ENCODE measurements around the gene METRNL.
"Not testable (repeated sequence)": the region's sequence is repeated elsewhere in the genome, so short reads cannot be mapped to it uniquely, and the experiment has no call there.

Gene METRNL

DNA sequence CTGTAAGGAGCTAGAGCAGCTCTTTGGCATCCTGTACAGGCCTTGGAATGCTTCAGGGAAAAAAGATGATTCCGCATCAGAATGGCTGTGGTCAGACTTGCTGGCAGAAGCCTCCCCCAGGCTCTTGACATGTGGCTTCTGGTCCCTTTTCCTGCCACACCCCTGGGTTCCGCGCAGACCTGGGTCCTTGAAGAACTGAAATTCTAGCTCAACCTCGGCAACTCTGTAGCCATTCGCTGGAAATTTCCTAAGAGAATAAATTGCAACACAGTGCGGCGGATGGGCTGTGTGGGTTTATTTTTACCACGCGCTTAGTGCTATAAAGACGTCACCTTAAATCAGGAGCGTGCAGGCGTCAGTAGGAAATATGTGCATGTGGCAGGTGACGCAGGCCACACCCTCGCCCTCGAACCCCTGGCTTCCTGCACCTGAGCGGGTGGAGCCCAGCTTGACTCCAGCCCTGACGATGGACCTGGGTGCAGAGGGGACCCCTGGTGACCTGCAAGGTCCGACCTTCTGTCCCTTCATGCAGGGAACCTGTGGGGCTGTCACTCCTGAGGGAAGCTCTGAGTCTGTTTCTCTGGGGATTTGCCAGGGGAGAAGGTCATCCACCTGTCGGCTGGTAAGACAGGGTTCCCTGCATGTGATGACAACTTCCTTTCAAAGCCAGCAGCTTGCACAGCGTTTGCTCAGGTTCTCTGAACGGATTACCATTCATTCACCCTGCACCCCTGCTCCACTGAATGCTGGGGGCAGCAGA, 46.3 kb downstream of the METRNL start:
- no peak for DNase-seq

DNA sequence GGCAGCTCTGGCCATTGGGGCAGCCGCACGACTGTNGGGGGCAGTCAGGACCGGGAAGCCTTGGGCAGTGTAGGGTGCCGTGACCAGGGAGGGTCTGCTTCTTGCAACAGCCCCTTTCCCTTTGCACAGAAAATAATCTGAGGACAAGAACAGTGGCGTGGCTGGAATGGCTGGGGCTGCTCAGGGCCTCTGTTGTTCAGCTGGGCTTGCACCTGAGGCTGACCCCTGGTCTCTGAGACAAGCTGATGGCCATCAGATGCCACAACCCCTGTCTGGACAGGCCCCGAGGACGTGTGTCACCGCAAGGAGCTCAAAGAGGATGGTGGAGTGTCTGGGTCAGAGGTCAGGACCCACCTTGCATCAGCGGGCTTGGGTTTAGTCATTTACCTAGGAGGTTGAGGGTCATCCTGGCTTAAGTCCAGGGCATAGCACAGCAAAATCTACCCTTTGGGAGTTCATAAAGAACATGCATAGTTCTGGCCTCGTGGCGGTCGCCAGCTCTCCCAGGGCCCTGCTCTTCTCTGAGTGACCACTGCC, 46.9 kb downstream of the METRNL start:
- DNase-seq = no peak

DNA sequence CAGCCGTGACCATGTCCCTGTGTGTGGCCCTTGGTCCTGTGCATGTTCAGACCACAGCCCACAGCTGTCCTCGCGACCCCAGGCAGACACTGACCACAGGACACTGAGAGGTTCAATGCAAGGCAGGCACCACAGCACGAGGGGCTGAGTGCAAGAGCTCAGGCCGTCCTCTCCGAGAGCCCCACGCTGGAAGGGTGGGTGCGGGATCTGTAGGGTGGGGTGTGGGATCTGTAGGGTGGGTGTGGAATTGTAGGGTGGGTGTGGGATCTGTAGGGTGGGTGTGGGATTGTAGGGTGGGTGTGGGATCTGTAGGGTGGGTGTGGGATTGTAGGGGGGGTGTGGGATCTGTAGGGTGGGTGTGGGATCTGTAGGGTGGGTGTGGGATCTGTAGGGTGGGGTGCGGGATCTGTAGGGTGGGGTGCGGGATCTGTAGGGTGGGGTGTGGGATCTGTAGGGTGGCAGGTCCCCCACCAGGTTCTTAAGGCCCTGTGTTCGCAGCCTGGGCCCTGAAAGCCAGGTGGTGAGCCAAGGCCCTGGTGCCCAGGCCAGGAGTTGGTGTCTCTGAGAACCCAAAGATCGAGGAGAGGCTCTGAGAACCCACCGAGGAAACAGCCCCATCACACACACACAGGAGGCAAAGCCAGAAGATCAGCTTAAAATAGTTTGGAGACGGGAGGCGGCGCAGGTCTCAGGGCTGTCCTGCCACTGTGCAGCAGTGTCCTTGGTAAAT, 48.2 kb downstream of the METRNL start:
- no peak for DNase-seq

GRCh38 chr17:83128306-83129240, 49.2 kb downstream of the METRNL start:
- DNase-seq = no peak

DNA sequence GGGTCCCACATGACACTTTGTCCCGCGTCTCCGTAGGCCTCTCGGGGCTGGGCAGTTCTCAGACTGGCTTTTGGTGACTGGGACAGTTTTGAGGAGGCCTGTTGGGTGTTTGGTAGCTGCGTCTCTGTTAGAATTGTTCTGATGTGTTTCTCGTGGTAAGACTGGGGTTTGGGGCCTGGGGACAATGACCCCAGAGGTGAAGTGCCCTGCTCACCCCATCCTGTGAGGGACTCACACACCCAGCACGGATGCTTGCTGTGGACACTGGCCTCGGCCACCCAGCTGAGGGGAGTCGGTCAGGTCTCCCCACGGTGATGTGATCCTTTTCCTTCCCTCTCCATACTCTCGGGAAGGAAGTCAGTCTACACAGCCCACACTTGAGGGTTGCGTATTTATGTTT, 50.3 kb downstream of the METRNL start:
- DNase-seq = no peak

- no peak for DNase-seq
Measured at GRCh38 chr17:83131401-83132011, 52.1 kb downstream of the METRNL start.

- no peak for DNase-seq
Measured at GRCh38 chr17:83132251-83133081, 53.1 kb downstream of the METRNL start.

GRCh38 chr17:83133302-83134121, 54.1 kb downstream of the METRNL start:
- DNase-seq = no peak

DNA sequence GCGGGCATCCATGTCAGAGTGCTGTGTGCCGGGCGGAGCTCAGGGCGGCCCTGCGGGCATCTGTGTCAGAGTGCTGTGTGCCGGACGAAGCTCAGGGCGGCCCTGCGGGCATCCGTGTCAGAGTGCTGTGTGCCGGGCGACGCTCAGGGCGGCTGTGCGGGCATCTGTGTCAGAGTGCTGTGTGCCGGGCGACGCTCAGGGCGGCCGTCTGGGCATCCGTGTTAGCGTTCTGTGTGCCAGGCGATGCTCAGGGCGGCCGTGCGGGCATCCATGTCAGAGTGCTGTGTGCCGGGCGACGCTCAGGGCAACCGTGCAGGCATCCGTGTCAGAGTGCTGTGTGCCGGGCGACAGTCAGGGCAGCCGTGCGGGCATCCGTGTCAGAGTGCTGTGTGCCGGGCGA, 55.0 kb downstream of the METRNL start:
- not testable (repeated sequence) for DNase-seq

DNA sequence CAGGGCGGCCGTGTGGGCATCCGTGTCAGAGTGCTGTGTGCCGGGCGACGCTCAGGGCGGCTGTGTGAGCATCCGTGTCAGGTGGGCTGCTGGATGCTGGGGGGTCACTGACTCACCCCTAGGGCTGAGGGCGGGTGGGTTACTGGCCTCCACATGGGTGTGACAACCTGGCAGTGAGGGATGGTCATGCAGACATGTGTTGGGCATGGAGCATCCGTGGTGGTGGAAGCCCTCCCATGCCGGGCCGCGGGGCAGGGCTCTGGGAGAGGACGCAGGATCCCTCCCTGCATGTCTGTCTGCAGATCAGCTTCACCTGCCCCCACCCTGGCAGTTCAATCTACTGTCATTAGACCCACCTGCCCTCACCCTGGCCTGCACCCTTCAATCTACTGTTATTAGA, 56.3 kb downstream of the METRNL start:
- DNase-seq = no peak

- no peak for DNase-seq
Measured at GRCh38 chr17:83136156-83136555, 56.7 kb downstream of the METRNL start.

DNA sequence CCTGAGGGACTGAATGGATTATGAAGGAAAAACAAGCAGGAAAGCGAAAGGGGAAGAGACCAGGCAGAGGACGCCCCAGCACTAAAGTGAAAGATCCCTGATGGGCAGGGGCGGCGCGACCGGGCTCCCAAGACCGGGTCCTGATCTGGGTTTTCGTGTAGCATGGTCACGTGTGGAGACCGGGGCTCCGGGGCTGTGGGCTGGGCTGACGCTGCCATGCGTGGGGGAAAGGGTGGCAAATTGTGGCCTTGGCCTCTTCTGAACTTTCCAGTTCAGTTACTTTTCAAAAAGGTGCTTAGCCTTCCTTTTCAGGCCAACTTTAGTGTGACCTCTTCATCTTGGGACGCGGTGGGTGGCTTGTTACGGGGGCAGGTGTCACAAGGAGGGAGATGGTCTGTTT, 57.5 kb downstream of the METRNL start:
- DNase-seq = no peak

GRCh38 chr17:83137523-83137922, 58.1 kb downstream of the METRNL start:
- no peak for DNase-seq

GRCh38 chr17:83138820-83139219, 59.4 kb downstream of the METRNL start:
- DNase-seq = no peak

GRCh38 chr17:83139541-83140248, 60.3 kb downstream of the METRNL start:
- DNase-seq = not testable (repeated sequence)

DNA sequence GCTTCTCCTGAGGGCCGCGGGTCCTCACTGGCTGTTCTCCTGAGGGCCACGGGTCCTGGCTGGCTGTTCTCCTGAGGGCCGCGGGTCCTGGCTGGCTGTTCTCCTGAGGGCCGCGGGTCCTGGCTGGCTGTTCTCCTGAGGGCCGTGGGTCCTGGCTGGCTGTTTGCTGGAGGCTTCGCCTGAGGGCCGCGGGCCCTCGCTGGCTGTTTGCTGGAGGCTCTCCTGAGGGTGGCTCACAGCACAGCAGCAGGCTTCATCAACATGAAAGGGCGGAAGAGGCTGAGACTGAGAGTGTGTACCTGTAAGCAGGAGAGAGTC, 60.8 kb downstream of the METRNL start:
- DNase-seq = not testable (repeated sequence)

DNA sequence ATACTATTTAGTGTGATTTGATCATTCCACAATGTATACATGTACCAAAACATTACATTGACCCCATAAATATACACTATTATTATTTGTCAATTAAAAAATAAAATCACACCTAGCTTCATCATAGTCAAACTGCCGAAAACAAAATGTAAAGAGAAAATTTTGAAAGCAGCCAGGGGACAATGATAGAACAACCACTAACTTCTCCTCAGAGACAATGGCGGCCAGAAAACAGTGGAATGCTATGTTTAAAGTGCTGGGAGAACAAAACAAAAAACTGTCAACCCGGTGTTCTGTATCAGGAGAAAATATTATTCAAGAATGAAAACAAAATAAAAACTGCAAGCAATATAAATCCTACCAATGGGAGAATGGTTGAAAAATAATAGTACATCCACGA, 63.2 kb downstream of the METRNL start:
- no peak for DNase-seq

DNA sequence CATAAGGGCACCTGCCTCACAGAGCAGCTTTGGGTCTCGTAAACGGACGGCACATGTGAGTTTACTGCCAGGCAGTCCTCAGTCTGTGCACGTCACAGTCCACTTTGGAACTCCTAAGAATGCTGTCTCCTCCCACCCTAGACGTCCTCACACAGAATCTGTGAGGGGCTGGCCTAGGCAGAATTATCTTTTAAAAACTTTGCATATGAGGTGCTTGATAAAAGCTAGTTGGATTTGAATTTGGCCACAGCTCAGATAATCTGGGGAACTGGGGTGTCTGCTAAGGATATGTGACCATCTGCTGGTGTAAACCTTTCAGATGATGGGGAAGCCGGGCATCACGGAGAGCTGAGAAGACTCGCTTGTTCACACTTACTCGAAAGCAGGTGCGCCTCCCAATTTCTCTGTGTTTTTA, 64.4 kb downstream of the METRNL start:
- no peak for DNase-seq
